Measurements from ENCODE around the gene SNRPB. TPM values are rescaled to one million over a fixed set of nuclear protein-coding genes. Genes with fewer than 3 reads are reported as not detected.

Gene SNRPB
- total RNA-seq, 1 experiment from 2014 or later, result 539 TPM

- ChIA-PET POLR2A (no interaction called here), CTCF (interaction anchor here (1.0 to 1.6 kb wide), 2 partner anchors 9 to 30 kb away, joined by 3 to 6 read pairs; no protein-coding TSS in a partner anchor)
- no peak overlapping the region for H3K4me3 Mint-ChIP-seq
- no peaks in the 10 kb centered on the region for H3K27me3 Mint-ChIP-seq (ENCODE audit: low read depth)
- TF ChIP-seq NR2C2 (CRISPR knock-in tag; IDR thresholded peaks at IDR 0.05) (no peak), E2F4 (CRISPR knock-in tag; IDR thresholded peaks at IDR 0.05; ENCODE audit: borderline replicate concordance, low read depth) (no peak), FOXP1 (CRISPR knock-in tag; IDR thresholded peaks at IDR 0.05; ENCODE audit: borderline replicate concordance) (no peak), ZNF138 (CRISPR knock-in tag; conservative IDR thresholded peaks at IDR 0.05) (no peak)
- no peaks in the 10 kb centered on the region for H3K9me3 Mint-ChIP-seq
- DNase-seq (ENCODE audit: low spot score), result no peak
- no peak for ATAC-seq
- H3K4me1 Mint-ChIP-seq, result no peaks in the 10 kb centered on the region
- H3K27ac Mint-ChIP-seq, result no peak overlapping the region
- no peaks in the 10 kb centered on the region for H3K36me3 Mint-ChIP-seq
These were observed 53.9 kb downstream of the SNRPB start for GRCh38 chr20:2416541-2417212.

Other genes starting within 250 kb of the SNRPB start
- gene TGM3, start 174.8 kb downstream of the SNRPB start, total RNA-seq (2021), result 0.07 to 0.11 TPM in 2 of 3 replicates, not detected in the other
- gene TGM6, start 89.9 kb downstream of the SNRPB start, total RNA-seq (2021), result not detected in 3 replicates
- 5.0 to 7.6 TPM (median 6.3 TPM) in 3 replicates for gene ZNF343, start 38.1 kb upstream of the SNRPB start, total RNA-seq (2021)
- gene TMC2, start 65.8 kb upstream of the SNRPB start, total RNA-seq (2021), result not detected in 3 replicates
- gene NOP56, start 181.8 kb upstream of the SNRPB start, total RNA-seq (2021), result 484 to 634 TPM (median 500 TPM) in 3 replicates
- gene IDH3B, start 193.4 kb upstream of the SNRPB start, total RNA-seq (2021), result 101 to 136 TPM (median 107 TPM) in 3 replicates
- gene EBF4, start 222.0 kb upstream of the SNRPB start, total RNA-seq (2021), result 2.7 to 5.0 TPM (median 3.2 TPM) in 3 replicates